Measurements from ENCODE around the gene DERL3.

DERL3 gene

DNA sequence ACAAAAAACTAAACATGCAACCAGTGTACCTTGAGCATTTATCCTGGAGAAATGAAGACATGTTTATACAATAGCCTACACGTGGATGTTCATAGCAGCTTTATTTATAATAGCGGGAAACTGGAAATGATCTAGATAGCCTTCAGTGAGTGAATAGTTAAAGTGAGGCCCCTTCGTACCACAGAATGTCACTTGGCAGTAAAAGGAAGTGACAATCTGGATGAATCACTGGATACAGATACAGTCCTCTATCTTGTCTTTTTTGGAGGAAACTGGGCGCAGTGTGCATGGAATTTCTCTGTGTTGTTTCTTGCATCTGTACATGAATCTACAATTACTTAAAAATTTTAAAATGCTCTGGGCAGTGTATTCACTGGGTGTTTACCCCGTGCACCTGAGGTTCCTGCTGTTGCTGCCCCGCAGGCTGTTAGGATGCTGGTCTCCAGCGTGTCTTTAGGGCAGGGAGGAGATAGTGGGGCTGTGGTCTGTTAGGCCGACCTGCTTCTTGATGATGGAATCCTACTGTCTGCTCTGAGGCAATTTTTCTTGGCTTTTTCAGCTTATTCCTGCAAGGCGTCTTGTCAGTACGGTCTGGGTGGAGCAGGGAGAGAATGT lies 23.2 kb downstream of the DERL3 start:
- DNase-seq (ENCODE audit: insufficient read length, low spot score) (no peak), FAIRE-seq (no peak)

DNA sequence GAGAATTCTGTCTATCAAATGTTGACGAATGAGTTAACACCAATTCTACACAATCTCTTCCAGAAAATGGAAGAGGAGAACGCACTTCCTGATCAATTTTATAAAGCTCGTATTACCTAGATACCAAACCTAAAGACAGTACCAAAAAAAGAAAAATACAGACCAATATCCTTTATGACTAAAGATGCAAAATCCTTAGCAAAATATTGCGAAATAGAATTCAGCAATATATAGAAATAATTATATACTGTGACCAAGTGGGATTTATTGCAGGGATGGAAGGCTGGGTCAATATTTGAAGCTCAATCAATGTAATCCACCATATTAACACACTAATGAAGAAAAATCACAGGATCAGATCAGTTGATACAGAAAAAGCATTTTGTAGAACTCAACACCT lies 26.4 kb downstream of the DERL3 start:
- no peak for DNase-seq (ENCODE audit: insufficient read length, low spot score)
- no peak for FAIRE-seq

DNA sequence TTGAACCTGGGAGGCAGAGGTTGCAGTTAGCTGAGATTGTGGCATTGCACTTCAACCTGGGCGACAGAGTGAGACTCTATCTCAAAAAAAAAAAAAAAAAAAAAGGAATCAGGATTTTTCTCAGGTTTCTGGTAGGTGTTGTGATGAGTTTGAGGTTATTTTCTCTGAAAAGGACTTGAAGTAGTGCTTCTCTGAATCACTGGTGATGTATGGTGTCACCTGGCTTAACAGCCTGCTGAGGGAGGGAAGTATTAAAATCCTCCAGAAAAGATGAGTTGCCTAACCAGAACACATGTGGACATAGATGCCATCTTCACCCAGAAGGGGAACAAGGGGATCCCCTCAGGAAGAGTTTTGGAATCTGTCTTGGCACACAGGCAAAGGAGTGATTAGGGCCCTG lies 32.0 kb downstream of the DERL3 start:
- FAIRE-seq (no peak), DNase-seq (ENCODE audit: insufficient read length, low spot score) (no peak)

DNA sequence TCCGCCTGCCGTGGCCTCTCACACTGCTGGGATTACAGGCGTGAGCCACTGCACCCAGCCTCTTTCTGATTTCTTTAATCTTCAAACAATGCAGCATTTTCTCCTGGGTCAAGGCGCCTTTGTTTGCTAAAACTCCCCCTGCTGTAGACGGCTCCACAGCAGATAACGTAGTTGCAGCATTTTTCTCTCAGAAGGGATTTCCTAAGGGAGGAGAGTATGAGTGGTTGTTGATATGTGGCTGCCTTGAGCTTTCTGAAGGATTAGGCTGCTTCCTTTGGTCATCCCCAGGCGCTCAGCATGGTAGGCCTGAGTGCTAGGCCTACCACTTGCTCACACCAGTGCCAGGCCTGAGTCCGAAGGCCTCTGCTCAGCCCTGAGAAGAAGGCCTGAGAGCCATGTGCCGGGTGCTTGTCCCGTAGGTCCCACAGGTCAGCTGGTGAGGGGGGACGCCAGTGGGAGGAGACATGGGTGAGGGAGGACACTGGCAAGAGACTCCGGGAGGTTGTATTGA lies 34.0 kb downstream of the DERL3 start:
- FAIRE-seq = no peak
- DNase-seq (ENCODE audit: insufficient read length, low spot score) = no peak

DNA sequence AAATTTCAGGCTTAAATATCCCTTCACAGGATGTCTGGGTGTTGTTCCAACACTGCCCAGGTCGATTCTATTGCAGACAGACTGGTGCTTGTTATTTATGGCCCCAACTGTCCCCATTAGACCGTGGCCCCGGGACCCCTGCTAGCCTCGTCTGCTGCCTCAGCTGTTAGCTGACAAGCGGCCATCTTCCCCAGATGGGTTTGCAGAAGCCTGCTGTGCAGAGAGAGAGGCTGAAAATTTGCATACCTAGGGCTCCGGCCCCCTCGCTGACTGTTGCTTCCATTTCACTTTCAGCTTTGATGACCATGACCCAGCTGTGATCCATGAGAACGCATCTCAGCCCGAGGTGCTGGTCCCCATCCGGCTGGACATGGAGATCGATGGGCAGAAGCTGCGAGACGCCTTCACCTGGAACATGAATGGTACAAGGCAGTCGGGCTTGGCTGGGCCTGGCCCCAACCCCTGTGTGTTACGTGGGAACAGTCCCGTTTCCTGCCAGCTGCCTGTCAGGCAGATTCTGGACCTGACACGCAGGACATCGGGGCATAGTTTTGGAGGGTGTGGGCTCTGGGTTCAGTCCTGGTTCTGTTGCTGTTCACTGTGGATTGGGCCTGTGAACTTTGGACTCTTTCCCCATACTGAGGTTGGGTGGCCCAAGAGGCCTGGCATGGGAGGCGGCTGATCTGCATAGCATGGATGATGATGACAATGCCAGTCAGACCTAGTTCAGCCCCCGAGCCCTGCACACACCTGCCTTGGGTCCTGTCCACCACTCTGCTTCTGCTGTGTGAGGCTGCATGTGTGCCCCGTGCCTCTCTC lies 35.6 kb downstream of the DERL3 start:
- no peak for DNase-seq (ENCODE audit: insufficient read length, low spot score)
- peak; percentile 81 for FAIRE-seq

DNA sequence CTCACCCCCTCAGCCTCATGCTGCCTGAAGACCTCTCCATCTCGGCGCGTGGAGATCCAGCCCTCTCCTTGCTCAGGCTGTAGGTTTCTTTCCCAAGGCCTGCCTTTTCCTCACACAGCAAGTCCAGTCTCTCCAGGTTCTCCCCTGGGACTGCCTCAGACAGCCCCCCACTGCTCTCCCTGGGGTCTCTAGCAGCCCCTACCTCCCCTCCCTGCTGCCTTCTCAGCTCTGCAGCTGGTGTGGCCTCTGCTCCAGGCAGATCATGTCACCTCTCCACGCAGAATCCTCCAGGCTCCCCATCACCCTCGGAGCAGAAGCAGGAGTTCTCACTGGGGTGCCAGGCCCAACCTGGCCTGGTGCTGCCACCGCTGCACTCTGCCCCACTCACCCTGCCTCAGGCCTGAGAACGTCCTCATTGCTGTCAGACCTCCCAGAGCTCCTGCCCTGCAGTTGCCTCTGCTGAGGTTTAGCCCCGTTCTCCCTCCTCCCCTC lies 36.9 kb downstream of the DERL3 start:
- DNase-seq (ENCODE audit: insufficient read length, low spot score) (no peak), FAIRE-seq (no peak)

DNA sequence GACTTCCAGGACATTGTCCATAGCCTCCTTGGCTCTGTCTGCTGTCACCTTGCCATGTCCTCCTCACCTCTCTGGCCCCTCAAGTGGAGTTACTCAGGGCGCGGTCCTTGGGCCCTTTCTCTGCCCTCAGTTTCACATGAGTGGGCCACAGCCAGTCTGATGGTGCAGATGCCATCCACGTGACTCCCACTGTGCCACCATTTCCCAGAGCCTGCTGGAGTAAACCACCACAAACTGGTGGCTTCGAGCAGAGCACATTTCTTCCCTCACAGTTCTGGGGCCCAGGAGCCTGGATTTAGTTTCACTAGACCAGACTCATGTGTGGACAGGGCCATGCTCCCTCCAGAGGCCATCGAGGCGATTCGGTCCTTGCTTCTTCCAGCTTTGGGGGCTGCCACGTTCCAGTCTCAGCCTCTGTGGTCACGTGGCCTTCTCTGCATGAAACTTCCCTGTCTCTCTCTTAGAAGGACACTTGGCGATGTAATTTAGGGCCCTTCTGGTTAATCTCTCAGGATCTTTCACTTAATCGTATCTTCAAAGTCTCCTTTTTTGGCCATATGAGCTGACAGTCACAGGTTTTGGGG lies 37.5 kb downstream of the DERL3 start:
- FAIRE-seq = no peak
- DNase-seq (ENCODE audit: insufficient read length, low spot score) = no peak

DNA sequence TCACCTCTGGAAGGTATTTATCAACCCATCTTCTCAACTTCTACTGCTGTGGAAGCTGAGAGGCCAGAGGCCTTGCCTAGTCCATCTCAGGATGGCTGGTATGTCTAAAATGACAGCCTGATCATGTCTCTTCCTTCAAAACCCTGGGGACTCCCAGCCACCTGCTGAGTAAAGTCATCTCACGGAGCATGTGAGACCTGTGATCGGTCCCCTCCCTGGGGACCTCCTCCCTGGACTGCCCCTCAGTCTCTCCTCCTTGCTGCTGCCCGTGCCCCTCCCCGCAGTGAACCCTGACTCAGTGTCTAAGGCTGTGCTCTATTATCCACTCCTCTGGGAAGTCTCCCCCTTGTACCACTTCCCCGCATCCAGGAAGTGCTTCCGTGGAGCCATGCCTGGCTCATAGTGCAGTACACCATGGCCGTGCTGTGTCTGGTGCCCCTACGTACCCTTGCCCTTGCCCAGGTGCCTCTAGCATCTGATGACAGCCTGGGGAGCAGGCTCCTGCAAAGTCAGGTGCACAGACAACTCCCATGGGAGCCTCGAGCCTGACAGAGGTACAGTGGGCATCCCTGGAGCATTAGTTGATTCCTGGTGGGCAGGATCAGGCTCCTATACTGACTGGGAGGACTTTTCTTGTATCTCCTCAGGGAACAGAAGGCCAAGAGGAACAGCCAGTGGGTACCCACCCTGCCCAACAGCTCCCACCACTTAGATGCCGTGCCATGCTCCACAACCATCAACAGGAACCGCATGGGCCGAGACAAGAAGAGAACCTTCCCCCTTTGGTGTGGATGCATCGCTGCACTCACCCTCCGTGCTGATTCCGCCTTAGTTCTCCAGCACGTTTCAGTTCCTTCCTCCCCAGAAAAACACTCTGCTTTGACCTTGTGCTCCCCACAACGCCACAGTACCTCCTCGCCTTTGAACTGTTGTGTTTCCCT lies 38.2 kb downstream of the DERL3 start:
- FAIRE-seq (peak; percentile 95), DNase-seq (ENCODE audit: insufficient read length, low spot score) (peak; percentile 58)

DNA sequence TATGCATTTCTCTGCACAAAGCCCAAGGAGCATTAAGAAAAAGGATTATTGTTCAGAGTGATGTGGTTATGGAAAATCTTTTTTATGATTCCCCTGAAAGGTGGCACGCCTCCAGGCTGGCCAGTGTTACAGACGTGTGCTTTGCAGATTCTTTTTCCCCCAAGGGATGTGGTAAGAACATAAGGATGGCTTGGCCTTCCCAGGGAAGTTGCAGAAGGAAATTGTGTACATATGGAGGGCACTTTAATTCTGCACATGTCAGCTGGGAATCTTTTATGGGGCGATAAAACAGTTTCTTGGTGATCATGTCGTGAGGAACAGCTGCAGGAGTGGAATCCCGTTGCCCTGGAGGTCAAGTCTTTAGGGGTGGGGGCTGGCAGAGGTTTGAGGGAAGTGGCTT lies 42.3 kb downstream of the DERL3 start:
- no peak for FAIRE-seq

DNA sequence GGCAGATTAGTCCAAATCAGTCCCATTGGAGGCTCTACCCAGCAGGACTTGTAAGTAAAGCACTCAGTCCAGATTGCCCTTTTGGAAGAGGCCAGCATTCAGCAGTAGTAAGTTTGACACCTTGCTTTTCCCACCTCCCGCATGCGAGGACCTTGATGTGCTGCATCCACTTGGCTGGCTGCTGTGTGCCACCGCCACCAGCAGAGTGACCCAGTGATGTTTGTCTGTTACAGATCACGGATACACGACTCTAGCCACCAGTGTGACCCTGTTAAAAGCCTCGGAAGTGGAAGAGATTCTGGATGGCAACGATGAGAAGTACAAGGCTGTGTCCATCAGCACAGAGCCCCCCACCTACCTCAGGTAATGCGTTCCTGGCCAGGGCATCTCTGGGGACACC lies 45.5 kb downstream of the DERL3 start:
- FAIRE-seq = no peak
- DNase-seq (ENCODE audit: insufficient read length, low spot score) = no peak

More for the DNA sequence above, 42.3 kb downstream of the DERL3 start:
- DNase-seq (ENCODE audit: insufficient read length, low spot score) = no peak

DNA sequence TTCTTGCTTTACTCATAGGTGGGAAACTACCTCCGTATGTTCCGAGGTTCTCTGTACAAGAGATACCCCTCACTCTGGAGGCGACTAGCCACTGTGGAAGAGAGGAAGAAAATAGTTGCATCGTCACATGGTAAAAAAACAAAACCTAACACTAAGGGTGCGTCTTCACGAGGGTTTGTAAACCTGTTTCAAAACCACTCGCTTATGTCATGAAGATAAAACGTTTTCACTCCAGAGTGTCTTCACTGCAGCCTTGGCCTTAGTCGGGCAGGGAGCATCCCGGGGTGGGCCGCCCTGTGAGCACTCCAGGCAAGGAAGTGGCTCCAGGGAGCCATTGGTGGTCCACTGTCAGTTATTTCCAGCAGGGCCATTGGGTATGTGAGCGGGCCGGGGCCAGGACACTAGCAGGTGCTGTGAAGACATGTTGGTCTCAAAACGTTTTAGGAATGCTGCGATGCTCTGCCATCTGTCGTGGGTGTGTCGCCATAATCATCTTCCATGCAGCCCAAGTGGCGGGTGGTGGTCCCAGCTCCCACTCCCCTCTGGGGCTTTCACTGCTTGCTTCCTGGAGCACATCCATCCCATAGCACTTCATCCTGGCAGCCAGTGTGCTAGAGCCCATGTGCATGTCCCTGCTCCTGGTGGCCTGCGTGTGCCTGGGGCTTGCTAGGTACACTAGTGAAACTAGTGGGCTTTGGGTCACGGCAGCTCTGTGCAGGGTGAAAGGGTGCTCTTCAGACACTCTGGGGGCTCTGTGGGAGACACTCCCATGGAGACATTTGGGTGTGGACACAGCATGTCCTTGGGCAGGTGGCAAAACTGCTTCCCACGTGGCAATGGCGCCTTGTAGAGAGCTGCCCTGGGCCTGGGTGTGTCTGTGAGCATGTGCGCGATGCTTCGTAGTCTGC lies 46.8 kb downstream of the DERL3 start:
- no peak for DNase-seq (ENCODE audit: insufficient read length, low spot score)
- FAIRE-seq = no peak

DNA sequence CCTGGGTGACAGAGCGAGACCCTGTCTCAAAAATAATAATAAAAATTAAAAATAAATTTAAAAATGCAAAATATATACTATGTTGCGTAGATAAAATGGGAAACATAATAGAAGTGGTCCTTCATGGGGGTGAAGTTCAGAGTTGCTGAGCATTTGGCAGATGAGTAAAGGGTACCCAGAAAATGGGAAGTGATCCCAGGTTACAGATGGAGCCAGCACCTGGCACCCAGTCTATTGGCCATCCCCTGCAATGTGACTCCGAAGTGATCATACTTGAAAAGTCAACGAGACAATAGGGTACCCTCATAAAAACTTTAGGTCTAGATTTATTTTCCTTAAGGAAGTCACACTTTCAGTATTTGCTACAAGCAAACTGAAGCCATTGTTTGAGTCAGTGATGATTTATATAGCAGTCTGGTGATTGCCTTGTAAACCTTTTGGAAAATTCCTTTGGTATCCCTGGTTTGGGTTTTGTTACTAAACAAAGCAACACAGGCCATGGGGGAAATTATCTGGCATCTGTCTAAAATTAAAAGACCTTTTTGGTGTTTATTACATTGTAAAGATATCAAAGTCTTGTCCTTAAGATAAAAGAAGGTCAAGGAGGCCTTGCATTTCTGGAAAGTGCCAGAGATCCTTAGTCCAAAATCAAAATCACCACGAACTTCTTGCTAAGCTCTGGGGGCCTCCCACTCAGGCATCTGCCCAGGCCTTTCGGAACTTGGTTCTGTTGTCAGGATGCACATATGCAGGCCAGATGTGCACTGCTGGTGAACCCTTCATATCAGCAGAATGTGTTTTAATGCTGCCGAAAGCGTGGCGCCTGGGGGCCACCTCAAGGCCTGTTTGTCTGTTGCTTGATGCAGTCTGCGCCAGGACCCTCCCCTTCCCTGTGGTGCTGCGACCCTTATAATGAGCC lies 47.7 kb downstream of the DERL3 start:
- FAIRE-seq (no peak), DNase-seq (ENCODE audit: insufficient read length, low spot score) (no peak)

DNA sequence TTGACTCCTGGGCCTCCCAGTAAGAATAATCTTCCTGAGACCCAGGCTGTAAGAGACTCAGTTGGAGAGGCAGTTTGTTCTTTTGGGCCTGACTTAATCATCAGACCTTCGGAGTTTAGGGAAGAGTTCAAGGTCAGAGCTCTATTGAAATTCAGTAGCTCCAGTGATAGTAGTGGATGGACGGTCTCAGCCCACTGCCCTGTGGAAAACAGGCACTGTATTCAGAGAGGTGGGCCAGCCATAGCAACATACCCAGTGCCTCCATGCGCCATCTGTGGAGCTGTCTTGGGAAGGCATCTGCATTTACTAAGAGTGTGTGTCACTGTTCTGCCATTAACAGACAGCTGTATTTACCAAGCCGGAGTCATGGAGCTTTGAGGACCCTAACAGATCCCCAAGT lies 49.2 kb downstream of the DERL3 start:
- DNase-seq (ENCODE audit: insufficient read length, low spot score) (no peak), FAIRE-seq (no peak)

DNA sequence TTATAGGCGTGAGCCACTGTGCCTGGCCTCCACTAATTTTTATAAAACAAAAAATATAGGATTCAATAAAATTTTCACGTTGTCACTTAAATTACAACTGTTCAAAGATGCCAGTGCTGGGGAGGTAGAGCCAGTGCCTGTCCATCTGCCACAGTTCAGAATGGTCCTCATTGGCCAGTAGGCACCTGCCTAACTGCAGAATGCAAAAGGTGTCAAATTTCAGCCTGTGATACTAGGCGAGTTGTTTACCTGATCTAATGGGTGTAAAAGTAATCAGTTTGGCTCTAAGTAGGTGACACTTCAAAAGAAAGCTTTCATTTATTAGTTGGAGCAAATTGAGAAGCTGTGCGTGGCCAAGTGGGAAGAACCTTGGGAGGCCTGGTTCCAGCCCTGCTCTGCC lies 49.7 kb downstream of the DERL3 start:
- DNase-seq (ENCODE audit: insufficient read length, low spot score) (no peak), FAIRE-seq (no peak)

DNA sequence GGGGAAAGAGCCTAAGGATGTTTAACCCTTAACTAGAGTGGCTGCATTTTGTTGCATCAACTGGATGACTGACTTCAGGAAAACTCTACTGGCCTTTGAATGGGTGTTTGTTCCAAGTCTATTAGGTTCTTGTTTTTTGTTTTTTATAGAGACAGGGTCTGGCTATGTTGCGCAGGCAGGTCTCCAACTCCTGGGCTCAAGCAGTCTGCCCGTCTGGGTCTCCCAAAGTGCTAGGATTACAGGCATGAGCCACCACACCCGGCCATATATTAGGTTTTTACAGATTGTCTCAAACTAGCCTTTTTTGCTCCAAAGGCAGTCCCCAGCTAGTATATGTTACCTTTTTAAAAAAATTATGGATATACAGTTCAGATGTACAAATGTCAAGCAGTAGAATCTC lies 50.9 kb downstream of the DERL3 start:
- FAIRE-seq (no peak), DNase-seq (ENCODE audit: insufficient read length, low spot score) (no peak)

DNA sequence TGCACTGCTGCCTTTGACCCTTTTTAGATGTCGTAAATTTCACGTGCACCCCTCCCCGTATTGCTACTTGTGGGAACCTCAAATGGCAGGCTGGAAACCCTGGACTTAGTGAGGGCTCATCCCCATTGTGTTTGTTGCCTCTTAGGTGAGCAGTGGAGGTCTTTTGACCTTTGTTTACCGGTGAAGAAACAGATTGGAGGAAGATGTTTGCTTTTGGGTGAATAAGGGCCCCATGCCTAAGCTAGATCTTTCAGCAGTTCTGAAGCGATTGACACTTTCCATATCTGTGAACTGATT lies 51.3 kb downstream of the DERL3 start:
- peak; percentile 89 for FAIRE-seq
- no peak for DNase-seq (ENCODE audit: insufficient read length, low spot score)

DNA sequence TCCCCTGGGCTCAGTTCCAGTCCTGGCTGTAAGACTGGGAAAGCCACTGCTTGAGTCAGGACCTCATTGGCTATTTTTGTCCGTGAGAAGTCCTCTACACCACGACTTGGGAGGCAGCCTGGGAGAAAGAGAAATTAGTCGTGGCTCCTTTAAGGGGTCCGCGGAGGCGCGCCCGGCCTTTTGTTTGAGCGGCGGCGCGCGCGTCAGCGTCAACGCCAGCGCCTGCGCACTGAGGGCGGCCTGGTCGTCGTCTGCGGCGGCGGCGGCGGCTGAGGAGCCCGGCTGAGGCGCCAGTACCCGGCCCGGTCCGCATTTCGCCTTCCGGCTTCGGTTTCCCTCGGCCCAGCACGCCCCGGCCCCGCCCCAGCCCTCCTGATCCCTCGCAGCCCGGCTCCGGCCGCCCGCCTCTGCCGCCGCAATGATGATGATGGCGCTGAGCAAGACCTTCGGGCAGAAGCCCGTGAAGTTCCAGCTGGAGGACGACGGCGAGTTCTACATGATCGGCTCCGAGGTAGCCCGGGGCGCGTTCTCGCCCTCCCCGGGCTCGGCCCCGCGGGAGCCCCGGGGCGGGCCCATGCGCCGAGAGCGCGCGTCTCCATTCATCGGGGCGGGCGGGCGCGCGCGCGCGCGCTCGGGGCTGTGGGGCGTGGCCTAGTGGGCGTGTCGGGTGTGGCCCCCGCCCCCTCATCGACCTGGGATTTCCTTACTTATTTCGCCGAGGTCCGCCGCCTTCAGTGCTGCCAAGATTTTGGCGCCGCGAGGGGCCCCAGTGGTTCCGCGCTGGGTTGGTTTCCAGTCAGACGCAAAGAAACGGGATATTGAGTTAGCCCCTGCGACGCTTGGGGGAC lies 51.8 kb downstream of the DERL3 start, which contains the start of gene SMARCB1:
TSS of gene SMARCB1 (plus strand) at position 215 of the 848 bp plus-strand sequence. CDS start at position 419, 204 bp downstream.
- peak; percentile 88 for DNase-seq (ENCODE audit: insufficient read length, low spot score)
- FAIRE-seq = peak; percentile 83

DNA sequence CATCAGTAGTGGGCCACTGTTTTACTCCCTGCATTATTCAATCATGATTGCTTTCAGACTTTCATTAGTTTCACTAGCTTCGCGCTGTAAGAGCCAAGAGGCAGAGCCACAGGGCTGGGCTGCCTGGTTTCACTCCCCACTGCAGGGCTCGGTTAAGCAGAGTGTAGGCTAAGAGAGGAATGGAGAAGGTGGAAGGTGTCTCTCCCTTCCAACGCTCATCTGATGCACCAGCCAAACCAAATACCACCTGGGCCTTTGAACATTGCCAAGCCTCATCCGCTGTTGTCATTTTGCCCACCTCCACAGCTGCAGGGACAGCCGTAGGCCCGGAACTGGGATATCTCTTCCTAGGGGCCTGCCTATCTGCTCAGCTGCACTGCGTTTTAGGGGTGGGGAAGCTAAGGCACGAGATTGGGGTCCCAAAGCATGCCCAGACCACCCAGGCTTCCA lies 52.5 kb downstream of the DERL3 start:
- FAIRE-seq (no peak), DNase-seq (ENCODE audit: insufficient read length, low spot score) (no peak)

Measured in GM19239 (cell line).